Left cardiac atrium (tissue), 4 donors: Measurements from ENCODE around the gene UBE3D. TPM values are rescaled to one million over a fixed set of nuclear protein-coding genes. Genes with fewer than 3 reads are reported as not detected.
"Not testable (repeated sequence)": the region's sequence is repeated elsewhere in the genome, so short reads cannot be mapped to it uniquely, and the experiment has no call there.

Source experiments
- ATAC-seq, 2 donors: fragments of 200-7000 bp; cut with Tn5 transposase; one replicate each; pipeline ENCODE4 v1.9.1; 2020; ENCODE audit warnings: mild to moderate bottlenecking in 2 of 2, moderate library complexity in 2 of 2
- DNase-seq: peaks from one replicate; pipeline ENCODE4 v3.0.0-alpha.2; 2020
- intact Hi-C, 2 donors: fragments of 100-400 bp; cut with DNase I; formaldehyde crosslinking; loops; one replicate each; pipeline versions ENCODE4 v1.14.1 to v1.15.1; 2022 to 2023
- total RNA-seq, 2 donors: library from RNA; stranded (reverse); fragmentation: NEBNext Ultra II Directional; extraction: Animal tissue kit (Norgen Biotek cat#: 25700); gene quantifications; one replicate each; pipeline ENCODE4 v1.2.1, GENCODE V29; 2021
- donor health status: DM: no; HTN: yes; CAD: no.
- donor health status: DM: no; HTN: yes; CAD: no; lungs with severe emphysema.
- donor health status: DM: yes; HTN: yes; CAD: no.
- donor health status: Dilated cardiomyopathy.

The UBE3D gene
- total RNA-seq, 2 donors from 2014 or later: 3.0 to 3.1 TPM

GRCh38 chr6:82951935-82952334 lies 113.7 kb downstream of the UBE3D start:
- DNase-seq (no peak), ATAC-seq (no peak)
- intact Hi-C loops: no loop called here

- DNase-seq (no peak), ATAC-seq (peak; percentile 15 to 64)
- intact Hi-C loops: no loop called here
Observed at GRCh38 chr6:82951389-82951788, 114.3 kb downstream of the UBE3D start.

DNA sequence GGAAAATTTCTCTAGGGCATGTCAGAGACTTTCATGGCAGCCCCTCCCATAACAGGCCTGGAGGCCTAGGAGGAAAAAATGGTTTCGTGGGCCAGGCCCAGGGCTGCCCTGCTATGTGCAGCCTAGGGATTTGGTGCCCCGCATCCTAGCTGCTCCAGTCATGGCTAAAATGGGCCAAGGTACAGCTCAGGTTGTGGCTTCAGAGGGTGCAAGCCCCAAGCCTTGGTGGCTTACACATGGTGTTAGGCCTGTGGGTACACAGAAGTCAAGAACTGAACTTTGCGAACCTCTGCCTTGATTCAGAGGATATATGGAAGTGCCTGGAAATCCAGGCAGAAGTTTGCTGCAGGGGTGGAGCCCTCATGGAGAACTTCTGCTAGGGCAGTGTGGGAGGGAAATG lies 134.7 kb downstream of the UBE3D start:
- intact Hi-C loops, ATAC-seq, DNase-seq: not testable (repeated sequence)

- DNase-seq (no peak), ATAC-seq (no peak)
- intact Hi-C loops: no loop called here
Observed at GRCh38 chr6:82924799-82925535, 140.7 kb downstream of the UBE3D start.

- no peak for ATAC-seq
- DNase-seq: no peak
- intact Hi-C loops: loop anchor here in 1 of 2 donors (2.0 kb wide), 1 partner anchor 48 kb away; no protein-coding TSS in a partner anchor
Observed at GRCh38 chr6:82921258-82921657, 144.4 kb downstream of the UBE3D start.

GRCh38 chr6:82917346-82918064 lies 148.1 kb downstream of the UBE3D start:
- DNase-seq (no peak), ATAC-seq (peak in 1 of 2 donors; percentile 27)
- intact Hi-C loops: no loop called here

DNA sequence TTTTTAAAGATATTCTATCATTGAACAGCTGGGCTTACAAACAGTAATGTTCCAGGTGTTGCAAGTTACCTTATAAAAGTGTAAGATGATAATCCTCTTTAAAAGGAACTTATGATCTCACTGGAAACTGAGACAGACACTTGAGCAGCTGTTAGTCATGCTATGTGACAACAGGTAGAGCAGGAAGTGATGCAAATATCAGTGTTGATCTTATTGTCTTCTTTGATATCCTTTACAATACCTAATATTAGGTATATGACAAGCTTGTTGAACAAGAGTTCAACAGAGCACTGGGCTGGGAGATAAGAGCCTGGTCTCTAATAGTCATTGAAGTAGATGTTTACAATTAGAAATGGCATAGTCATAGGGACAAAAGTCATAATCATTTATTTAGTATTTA lies 150.0 kb downstream of the UBE3D start:
- intact Hi-C loops: no loop called here
- ATAC-seq (no peak), DNase-seq (no peak)

- no peak for DNase-seq
- ATAC-seq: no peak
- intact Hi-C loops: no loop called here
Observed at GRCh38 chr6:82914511-82914910, 151.1 kb downstream of the UBE3D start.

GRCh38 chr6:82910820-82911219 lies 154.8 kb downstream of the UBE3D start:
- intact Hi-C loops: no loop called here
- peak in 1 of 2 donors; percentile 81 for ATAC-seq
- no peak for DNase-seq

GRCh38 chr6:82910395-82910794 lies 155.2 kb downstream of the UBE3D start:
- DNase-seq: no peak

DNA sequence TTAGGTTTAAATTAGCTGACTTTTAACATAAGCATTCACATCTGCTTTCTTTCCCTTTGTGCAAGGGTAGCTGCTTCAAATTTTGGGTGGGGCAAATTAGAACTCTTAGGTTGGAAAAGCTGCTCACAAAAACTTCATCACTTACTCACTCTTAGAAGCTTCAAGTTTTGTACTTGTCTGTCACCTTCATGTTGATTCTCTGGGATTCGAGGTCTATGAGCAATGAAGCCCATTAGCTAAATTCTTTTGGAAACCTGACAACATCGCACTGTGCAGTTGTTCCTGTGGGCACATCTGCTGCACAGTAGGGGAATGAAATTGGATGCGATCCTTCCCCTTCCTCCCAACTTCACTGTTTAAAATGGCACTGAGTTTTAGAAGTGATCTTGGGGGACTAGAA lies 156.1 kb downstream of the UBE3D start:
- no peak for DNase-seq
- ATAC-seq: no peak
- intact Hi-C loops: no loop called here

More at GRCh38 chr6:82910395-82910794, 155.2 kb downstream of the UBE3D start:
- no peak for ATAC-seq
- intact Hi-C loops: no loop called here

DNA sequence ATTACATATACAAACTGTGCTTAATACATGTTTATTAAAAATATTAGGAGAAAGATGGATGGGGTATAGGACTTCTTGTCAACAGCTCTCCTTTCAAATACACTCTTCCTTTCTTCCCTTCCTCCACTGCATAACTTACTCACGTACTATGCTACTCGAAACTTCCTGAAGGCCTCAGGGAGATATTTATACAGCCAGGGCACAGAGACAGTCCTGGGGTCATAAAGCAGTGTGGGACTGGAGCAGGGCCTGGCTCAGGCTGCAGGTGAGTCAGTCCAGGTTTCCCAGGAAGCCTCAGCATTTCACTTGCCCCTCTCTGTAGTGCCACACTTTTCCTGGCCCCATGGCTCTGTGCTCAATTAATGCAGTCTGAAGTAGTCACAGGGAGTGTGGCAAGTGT lies 157.0 kb downstream of the UBE3D start:
- ATAC-seq (no peak), DNase-seq (no peak)
- intact Hi-C loops: no loop called here

- no peak for DNase-seq
- ATAC-seq: peak in 1 of 2 donors; percentile 75
- intact Hi-C loops: no loop called here
Observed at GRCh38 chr6:82906951-82907350, 158.7 kb downstream of the UBE3D start.

GRCh38 chr6:82906489-82906888 lies 159.2 kb downstream of the UBE3D start:
- ATAC-seq (no peak), DNase-seq (no peak)
- intact Hi-C loops: no loop called here

DNA sequence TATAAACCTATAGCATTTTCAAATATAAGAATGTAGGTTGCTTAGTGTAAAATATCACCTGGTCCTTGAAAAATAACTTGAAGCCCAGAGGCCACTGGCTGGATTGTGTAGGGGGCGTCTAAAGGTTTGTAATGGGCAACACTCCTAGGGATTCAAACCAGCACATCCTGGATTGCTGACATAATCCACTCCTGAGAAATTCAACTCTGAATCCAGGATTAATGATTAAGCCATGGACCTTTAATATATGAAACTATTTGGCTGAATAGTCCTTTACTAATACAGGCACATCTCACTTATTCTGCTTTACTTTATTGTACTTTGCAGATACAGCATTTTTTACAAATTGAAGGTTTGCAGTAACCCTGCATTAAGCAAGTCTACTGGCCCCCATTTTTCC lies 160.8 kb downstream of the UBE3D start:
- DNase-seq (no peak), ATAC-seq (no peak)
- intact Hi-C loops: no loop called here

DNA sequence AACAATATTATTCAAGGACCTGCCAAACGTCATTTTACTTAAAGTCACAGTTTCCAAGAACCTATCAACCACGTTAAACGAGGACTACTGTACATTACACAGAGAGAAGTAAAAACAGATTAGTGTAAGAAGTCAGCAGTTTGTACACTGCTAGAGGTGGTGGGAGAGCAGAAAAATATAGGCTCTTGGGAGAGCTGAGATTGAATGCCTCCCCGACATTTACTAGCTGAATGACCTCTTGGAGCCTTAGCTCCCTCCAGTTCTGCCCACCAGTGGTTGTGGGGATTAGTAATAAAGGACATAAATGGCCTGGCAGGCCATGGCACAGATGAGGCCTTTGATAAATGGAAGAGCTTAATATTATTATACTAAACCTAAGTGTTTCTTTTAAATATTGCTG lies 161.4 kb downstream of the UBE3D start:
- intact Hi-C loops: no loop called here
- DNase-seq: no peak
- ATAC-seq: no peak

DNA sequence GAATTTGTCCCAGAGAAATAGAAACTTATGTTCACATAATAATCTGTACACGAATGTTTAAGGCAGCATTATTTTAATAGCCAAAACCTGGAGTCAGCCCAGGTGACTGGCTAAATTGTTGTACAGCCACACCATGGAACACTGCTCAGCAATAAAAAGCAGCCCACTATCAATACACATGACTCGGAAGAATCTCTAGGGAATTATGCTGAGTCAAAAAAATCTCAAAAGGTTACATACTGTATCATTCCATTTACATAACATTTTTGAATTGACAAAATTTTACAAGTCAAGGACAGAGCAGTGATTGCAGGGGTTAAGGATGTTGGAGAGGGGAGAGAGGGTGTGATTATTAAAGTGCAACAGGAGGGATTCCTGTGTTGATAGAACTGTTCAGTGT lies 163.4 kb downstream of the UBE3D start:
- ATAC-seq: no peak
- no peak for DNase-seq
- intact Hi-C loops: no loop called here

GRCh38 chr6:82894653-82895259 lies 170.9 kb downstream of the UBE3D start:
- intact Hi-C loops: no loop called here
- DNase-seq: no peak
- no peak for ATAC-seq

DNA sequence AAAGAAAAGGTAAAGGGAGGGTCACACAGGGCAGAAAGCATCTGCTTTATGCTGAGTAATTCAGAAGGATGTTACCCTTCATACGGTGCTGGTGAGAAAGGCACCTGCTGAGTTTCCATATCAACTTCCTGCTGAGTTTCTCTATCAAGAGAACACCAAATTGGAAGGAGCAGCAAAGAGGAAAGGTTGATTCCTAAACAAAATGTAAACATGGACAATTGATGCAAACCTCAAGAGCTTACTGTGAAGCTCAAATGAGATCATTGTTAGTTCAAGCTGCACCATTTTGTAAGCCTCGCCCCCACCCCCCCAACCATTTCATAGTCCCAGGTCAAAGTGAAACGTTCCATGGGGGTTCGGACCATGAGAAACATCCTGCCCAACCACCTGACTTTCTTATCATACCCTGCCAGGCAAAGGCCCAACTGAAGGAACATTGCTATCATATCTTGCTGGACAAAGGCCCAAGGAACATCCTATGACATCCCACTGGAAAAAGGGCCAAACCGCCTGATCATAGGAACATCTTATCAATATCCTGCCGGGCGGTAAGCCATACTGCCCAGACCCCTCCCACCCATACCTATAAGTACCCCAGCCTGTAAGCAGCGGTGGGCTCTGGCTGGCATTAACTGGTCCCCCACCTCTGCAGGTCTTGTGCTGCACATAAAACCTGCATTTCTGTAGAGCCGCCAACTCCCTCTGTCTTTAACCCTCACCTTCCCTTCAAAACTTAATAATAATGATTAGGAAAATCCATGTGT lies 171.6 kb downstream of the UBE3D start:
- ATAC-seq (no peak), DNase-seq (peak; percentile 24)
- intact Hi-C loops: no loop called here

- ATAC-seq, intact Hi-C loops, DNase-seq: not testable (repeated sequence)
Observed at GRCh38 chr6:82891503-82891902, 174.1 kb downstream of the UBE3D start.
